Skeletal muscle tissue (tissue), 4 donors: ENCODE measurements around the gene MC1R. TPM values are rescaled to one million over a fixed set of nuclear protein-coding genes. Genes with fewer than 3 reads are reported as not detected.

Source experiments
- H3K27ac ChIP-seq: one replicate; pipeline ENCODE4 v1.7.0; 2013; ENCODE audit warnings: mild to moderate bottlenecking, low read depth, low read length, inconsistent platforms
- H3K27me3 ChIP-seq, 3 donors: one replicate each; pipeline ENCODE4 v1.7.0; 2013; ENCODE audit warnings: low read length in 3 of 3; ENCODE audit not compliant: control insufficient read depth in 3 of 3, insufficient read depth in 3 of 3
- H3K36me3 ChIP-seq, 3 donors: one replicate each; pipeline ENCODE4 v1.7.0; 2013; ENCODE audit warnings: low read length in 3 of 3; ENCODE audit not compliant: control insufficient read depth in 3 of 3, insufficient read depth in 3 of 3
- H3K4me1 ChIP-seq, 3 donors: one replicate each; pipeline ENCODE4 v1.7.0; 2013; ENCODE audit warnings: low read length in 3 of 3, mild to moderate bottlenecking in 3 of 3; ENCODE audit not compliant: control insufficient read depth in 3 of 3, insufficient read depth in 3 of 3
- H3K4me3 ChIP-seq, 3 donors: one replicate each; pipeline ENCODE4 v1.7.0; 2013; ENCODE audit warnings: low read length in 3 of 3
- H3K9ac ChIP-seq, 3 donors: one replicate each; pipeline ENCODE4 v1.7.0; 2013; ENCODE audit warnings: low read length in 3 of 3, mild to moderate bottlenecking in 3 of 3, moderate library complexity in 2 of 3, low read depth in 1 of 3
- H3K9me3 ChIP-seq, 3 donors: one replicate each; pipeline ENCODE4 v1.7.0; 2013; ENCODE audit warnings: low read length in 3 of 3; ENCODE audit not compliant: control insufficient read depth in 3 of 3
- total RNA-seq: library from RNA; depleted of rRNA; stranded (reverse); fragments of >200 nt; gene quantifications from one replicate; pipeline ENCODE4 v1.2.3, GENCODE V29; 2014
- donor health status: Osteomylitis.

The MC1R gene
- total RNA-seq, 1 donor from 2014 or later: 0.52 TPM

GRCh38 chr16:89949121-89949742, 30.6 kb downstream of the MC1R start:
- H3K9ac ChIP-seq: peak overlapping the region in 2 of 3 donors; percentile 45 to 76
- H3K9me3 ChIP-seq: no peaks in the 10 kb centered on the region
- peaks cover 0 to 3% (median 0%) of the 10 kb centered on the region in 3 donors for H3K36me3 ChIP-seq
- peak overlapping the region in 2 of 3 donors; percentile 62 to 63 for H3K4me3 ChIP-seq
- peaks cover 9 to 17% (median 14%) of the 10 kb centered on the region in 3 donors for H3K4me1 ChIP-seq
- peaks cover 0 to 4% (median 0%) of the 10 kb centered on the region in 3 donors for H3K27me3 ChIP-seq
- H3K27ac ChIP-seq: no peak overlapping the region

DNA sequence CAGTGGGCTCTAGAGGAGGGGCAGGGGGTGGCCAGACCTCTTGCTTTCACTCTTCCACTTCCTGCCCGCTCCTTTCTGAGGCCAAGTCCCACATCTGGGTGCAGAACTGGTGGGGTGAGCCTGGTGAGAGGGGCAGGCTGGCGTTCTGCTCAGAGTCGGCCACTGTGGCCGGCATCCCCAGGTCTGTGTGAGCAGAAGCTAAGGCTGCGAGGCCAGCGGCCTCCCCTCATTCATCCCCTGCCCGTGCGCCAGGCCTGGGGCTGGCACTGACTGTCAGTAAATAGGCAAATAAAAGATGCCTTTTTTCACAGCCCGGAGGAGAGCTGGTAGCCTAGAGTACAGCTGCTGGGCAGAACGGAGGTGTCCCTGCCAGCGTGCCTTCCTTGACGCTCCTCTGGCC, 31.1 kb downstream of the MC1R start:
- Histone ChIP-seq H3K9ac (peak overlapping the region in 1 of 3 donors; percentile 76), H3K4me3 (peak overlapping the region in 2 of 3 donors; percentile 62 to 63), H3K27ac (no peak overlapping the region), H3K9me3 (no peaks in the 10 kb centered on the region), H3K4me1 (peaks cover 9 to 17% (median 14%) of the 10 kb centered on the region in 3 donors), H3K27me3 (peaks cover 0 to 3% (median 0%) of the 10 kb centered on the region in 3 donors), H3K36me3 (peaks cover 3 to 6% (median 5%) of the 10 kb centered on the region in 3 donors)

GRCh38 chr16:89951509-89951908, 32.8 kb downstream of the MC1R start:
- H3K9me3 ChIP-seq: no peaks in the 10 kb centered on the region
- no peak overlapping the region for H3K27ac ChIP-seq
- no peak overlapping the region for H3K9ac ChIP-seq
- peaks cover 9 to 17% (median 14%) of the 10 kb centered on the region in 3 donors for H3K4me1 ChIP-seq
- H3K27me3 ChIP-seq: no peaks in the 10 kb centered on the region
- no peak overlapping the region for H3K4me3 ChIP-seq
- H3K36me3 ChIP-seq: peaks cover 10 to 11% (median 11%) of the 10 kb centered on the region in 3 donors

GRCh38 chr16:89952049-89952448, 33.4 kb downstream of the MC1R start:
- H3K4me1 ChIP-seq: peaks cover 9 to 17% (median 14%) of the 10 kb centered on the region in 3 donors
- H3K36me3 ChIP-seq: peaks cover 13 to 15% (median 13%) of the 10 kb centered on the region in 3 donors
- H3K4me3 ChIP-seq: no peak overlapping the region
- H3K27ac ChIP-seq: no peak overlapping the region
- H3K27me3 ChIP-seq: no peaks in the 10 kb centered on the region
- H3K9ac ChIP-seq: no peak overlapping the region
- H3K9me3 ChIP-seq: no peaks in the 10 kb centered on the region

DNA sequence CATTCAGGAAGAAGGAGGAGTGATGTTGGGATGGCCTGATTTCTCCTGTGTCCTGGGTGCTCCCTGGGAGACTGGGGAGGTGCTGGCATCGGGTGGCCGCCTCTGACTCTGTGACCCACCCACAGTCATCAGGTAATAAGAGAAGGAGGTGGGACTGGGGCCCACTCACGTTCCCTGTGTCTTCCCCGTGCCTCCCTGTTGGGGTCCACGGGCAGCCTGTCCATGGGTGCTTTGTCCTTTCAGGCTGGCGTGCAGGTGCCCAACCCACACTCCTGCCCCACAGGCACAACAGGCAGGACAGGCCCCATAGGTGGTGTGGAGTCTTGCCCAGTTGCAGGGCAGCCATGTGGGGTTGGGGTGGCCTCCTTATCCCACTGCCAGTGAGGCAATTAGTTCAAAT, 33.9 kb downstream of the MC1R start:
- Histone ChIP-seq H3K9ac (no peak overlapping the region), H3K9me3 (no peaks in the 10 kb centered on the region), H3K36me3 (peaks cover 17 to 18% (median 18%) of the 10 kb centered on the region in 3 donors), H3K27ac (no peak overlapping the region), H3K4me1 (peaks cover 7 to 15% (median 12%) of the 10 kb centered on the region in 3 donors), H3K4me3 (no peak overlapping the region), H3K27me3 (no peaks in the 10 kb centered on the region)

GRCh38 chr16:89953671-89954406, 35.2 kb downstream of the MC1R start:
- Histone ChIP-seq H3K4me1 (peaks cover 3 to 7% (median 6%) of the 10 kb centered on the region in 3 donors), H3K4me3 (no peak overlapping the region), H3K36me3 (peaks cover 28 to 31% (median 29%) of the 10 kb centered on the region in 3 donors), H3K27me3 (no peaks in the 10 kb centered on the region), H3K9me3 (no peaks in the 10 kb centered on the region), H3K27ac (no peak overlapping the region), H3K9ac (no peak overlapping the region)

GRCh38 chr16:89954462-89954861, 35.8 kb downstream of the MC1R start:
- Histone ChIP-seq H3K9me3 (no peaks in the 10 kb centered on the region), H3K9ac (no peak overlapping the region), H3K4me1 (peaks cover 0 to 3% (median 3%) of the 10 kb centered on the region in 3 donors), H3K4me3 (no peak overlapping the region), H3K36me3 (peaks cover 32 to 36% (median 33%) of the 10 kb centered on the region in 3 donors), H3K27me3 (no peaks in the 10 kb centered on the region), H3K27ac (no peak overlapping the region)

GRCh38 chr16:89955001-89955685, 36.5 kb downstream of the MC1R start:
- peaks cover 34 to 36% (median 35%) of the 10 kb centered on the region in 3 donors for H3K36me3 ChIP-seq

GRCh38 chr16:89956505-89957215, 38.0 kb downstream of the MC1R start:
- H3K36me3 ChIP-seq: peaks cover 40 to 43% (median 41%) of the 10 kb centered on the region in 3 donors
- H3K9me3 ChIP-seq: no peaks in the 10 kb centered on the region
- H3K27me3 ChIP-seq: no peaks in the 10 kb centered on the region
- no peak overlapping the region for H3K27ac ChIP-seq
- no peak overlapping the region for H3K9ac ChIP-seq
- no peak overlapping the region for H3K4me3 ChIP-seq
- no peaks in the 10 kb centered on the region for H3K4me1 ChIP-seq

More at GRCh38 chr16:89955001-89955685, 36.5 kb downstream of the MC1R start:
- H3K9me3 ChIP-seq: no peaks in the 10 kb centered on the region
- H3K4me3 ChIP-seq: no peak overlapping the region
- H3K27ac ChIP-seq: no peak overlapping the region
- H3K4me1 ChIP-seq: no peaks in the 10 kb centered on the region
- H3K9ac ChIP-seq: no peak overlapping the region
- H3K27me3 ChIP-seq: no peaks in the 10 kb centered on the region
